MM.1S (cell line): ENCODE data around the gene TLE1.
"Not testable (repeated sequence)": the region's sequence is repeated elsewhere in the genome, so short reads cannot be mapped to it uniquely, and the experiment has no call there.

Experiments
- CTCF ChIP-seq: fragments of 300-600 bp; sonication (generic); IDR thresholded peaks from 2 replicates; pipeline ENCODE4 v1.5.1; 2016; ENCODE audit warnings: antibody characterized with exemption, low read length, mixed read lengths
- EZH2phosphoT487 ChIP-seq: fragments of 300-600 bp; sonication (generic); IDR thresholded peaks from 2 replicates; pipeline ENCODE4 v1.6.1; 2018; ENCODE audit warnings: antibody characterized with exemption, low read length

DNA sequence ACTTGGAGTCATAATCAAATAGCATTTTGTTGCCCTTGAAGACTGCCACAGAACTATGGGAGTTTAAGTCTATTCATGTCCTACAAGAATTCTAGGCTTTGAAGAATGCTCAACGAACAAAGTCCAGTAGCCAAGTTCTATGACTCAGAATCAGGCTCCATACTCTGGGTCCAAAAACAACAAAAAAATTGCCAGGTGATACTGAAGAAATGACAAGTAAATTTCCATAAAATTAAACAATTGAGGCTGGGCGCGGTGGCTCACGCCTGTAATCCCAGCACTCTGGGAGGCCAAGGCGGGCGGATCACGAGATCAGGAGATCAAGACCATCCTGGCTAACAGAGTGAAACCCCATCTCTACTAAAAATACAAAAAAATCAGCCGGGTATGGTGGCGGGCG lies 94.1 kb downstream of the TLE1 start:
- not testable (repeated sequence) for TF ChIP-seq CTCF, EZH2phosphoT487
